ENCODE results near the gene PHYKPL. TPM values are rescaled to one million over a fixed set of nuclear protein-coding genes. Genes with fewer than 3 reads are reported as not detected.
A peak's percentile ranks its signal among the peaks of the same experiment; 100 is the strongest.

The PHYKPL gene
- total RNA-seq, 1 donor = 31.5 TPM

- TF ChIP-seq CTCF (IDR thresholded peaks at IDR 0.05; ENCODE audit: insufficient read depth, low read depth, low read length) = no peak
These were observed 21.9 kb downstream of the PHYKPL start for GRCh38 chr5:178210686-178211085.

GRCh38 chr5:178210073-178210535, 22.5 kb downstream of the PHYKPL start:
- TF ChIP-seq CTCF (IDR thresholded peaks at IDR 0.05; ENCODE audit: insufficient read depth, low read depth, low read length) = no peak
- no peak for DNase-seq (ENCODE audit: low read depth)
- H3K4me3 ChIP-seq (ENCODE audit: low read depth, low read length) = no peak overlapping the region

More at GRCh38 chr5:178210686-178211085, 21.9 kb downstream of the PHYKPL start:
- DNase-seq (ENCODE audit: low read depth) = no peak
- H3K4me3 ChIP-seq (ENCODE audit: low read depth, low read length) = no peak overlapping the region

- TF ChIP-seq CTCF (IDR thresholded peaks at IDR 0.05; ENCODE audit: insufficient read depth, low read depth, low read length) = no peak
- DNase-seq (ENCODE audit: low read depth) = no peak
- H3K4me3 ChIP-seq (ENCODE audit: low read depth, low read length) = no peak overlapping the region
These were observed 23.1 kb downstream of the PHYKPL start for GRCh38 chr5:178209334-178210072.

DNA sequence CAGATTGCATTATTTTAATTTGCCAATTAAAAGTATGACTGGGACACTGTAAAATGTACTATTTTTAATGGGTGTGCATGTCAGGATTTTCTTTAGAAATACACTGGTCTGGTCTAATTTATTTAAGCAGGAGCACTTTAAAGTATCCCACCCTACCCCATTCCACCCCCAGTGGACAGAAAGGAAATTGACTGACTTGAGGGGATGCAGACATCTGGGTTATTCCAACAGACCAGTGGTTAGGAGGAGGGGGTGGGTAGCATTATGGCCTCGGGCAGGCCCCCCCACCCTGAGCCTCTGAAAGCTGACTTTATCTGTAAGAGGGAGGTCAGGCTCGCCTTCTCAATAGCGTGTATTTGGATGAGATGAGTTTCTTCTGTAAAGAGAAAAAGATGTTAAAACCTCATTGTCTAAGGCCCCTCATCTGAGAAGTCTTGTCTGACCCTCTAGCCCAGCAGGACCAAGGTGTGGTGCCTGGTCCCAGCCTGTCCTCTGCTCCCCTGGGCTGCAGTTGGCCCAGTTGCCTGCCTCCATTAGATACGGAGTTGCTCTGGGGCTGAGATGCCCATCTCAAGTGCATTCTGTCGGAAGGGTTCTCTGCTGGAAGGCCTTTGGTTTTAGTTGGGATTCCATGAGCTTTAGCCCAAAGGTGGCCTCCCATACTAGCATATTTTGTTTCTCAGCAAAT, 23.9 kb downstream of the PHYKPL start:
- H3K4me3 ChIP-seq (ENCODE audit: low read depth, low read length) = no peak overlapping the region
- peak; percentile 15 for TF ChIP-seq CTCF (IDR thresholded peaks at IDR 0.05; ENCODE audit: insufficient read depth, low read depth, low read length)
- no peak for DNase-seq (ENCODE audit: low read depth)

GRCh38 chr5:178207917-178208280, 24.7 kb downstream of the PHYKPL start:
- DNase-seq (ENCODE audit: low read depth) = no peak
- H3K4me3 ChIP-seq (ENCODE audit: low read depth, low read length) = no peak overlapping the region
- TF ChIP-seq CTCF (IDR thresholded peaks at IDR 0.05; ENCODE audit: insufficient read depth, low read depth, low read length) = no peak

GRCh38 chr5:178207183-178207916, 25.3 kb downstream of the PHYKPL start:
- DNase-seq (ENCODE audit: low read depth) = peak; percentile 43
- H3K4me3 ChIP-seq (ENCODE audit: low read depth, low read length) = no peak overlapping the region
- no peak for TF ChIP-seq CTCF (IDR thresholded peaks at IDR 0.05; ENCODE audit: insufficient read depth, low read depth, low read length)

Measured in fibroblast of villous mesenchyme (primary cell).